AG09319 (cell line): ENCODE data around the gene POLG.

Experiments used
- DNase-seq: peaks from one replicate; pipeline ENCODE4 v3.0.0-alpha.2; 2010; ENCODE audit warnings: low read depth; ENCODE audit errors: extremely low read depth
- TF ChIP-seq, protein P1 (sequence below): IDR thresholded peaks from 2 replicates; pipeline ENCODE4 v1.5.1; 2011; ENCODE audit warnings: low read depth, mild to moderate bottlenecking, inconsistent platforms, low read length, moderate library complexity

The POLG gene

DNA sequence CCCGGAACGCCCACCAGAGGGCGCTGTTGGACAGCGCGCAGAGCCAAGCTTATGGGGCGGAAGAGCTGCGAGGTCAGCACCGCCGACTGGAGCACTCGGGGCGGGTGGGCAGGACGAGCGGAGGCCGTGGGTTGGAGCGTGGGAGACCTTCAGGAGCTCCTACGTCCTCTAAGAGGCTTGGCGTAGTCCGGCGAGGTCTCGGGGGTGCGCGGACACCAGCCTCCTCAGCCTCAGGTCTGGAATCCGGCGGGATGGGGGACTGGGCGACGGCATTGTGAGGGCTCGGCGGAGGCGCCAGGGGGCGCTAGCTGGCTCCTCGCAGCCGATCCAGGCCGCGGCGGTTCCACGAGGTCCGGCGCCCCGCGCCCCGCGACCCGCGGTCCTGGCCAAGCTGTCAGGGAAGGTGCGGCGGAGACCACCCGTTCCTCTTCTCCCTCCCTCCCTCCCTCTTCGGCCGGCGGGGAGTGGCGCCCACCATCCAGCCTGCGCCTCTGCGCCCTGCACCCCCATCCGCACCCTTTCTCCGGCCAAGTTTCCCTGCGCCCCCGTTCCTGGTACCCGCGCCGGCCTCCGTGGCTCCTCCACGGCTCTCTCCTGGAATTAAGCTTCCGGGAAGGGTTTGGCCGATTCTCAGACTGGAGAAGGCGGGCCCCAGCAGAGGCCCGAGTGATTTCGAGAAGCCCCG, 24.3 kb upstream of the POLG start:
- DNase-seq: peak; percentile 23
- TF ChIP-seq, protein P1, sequence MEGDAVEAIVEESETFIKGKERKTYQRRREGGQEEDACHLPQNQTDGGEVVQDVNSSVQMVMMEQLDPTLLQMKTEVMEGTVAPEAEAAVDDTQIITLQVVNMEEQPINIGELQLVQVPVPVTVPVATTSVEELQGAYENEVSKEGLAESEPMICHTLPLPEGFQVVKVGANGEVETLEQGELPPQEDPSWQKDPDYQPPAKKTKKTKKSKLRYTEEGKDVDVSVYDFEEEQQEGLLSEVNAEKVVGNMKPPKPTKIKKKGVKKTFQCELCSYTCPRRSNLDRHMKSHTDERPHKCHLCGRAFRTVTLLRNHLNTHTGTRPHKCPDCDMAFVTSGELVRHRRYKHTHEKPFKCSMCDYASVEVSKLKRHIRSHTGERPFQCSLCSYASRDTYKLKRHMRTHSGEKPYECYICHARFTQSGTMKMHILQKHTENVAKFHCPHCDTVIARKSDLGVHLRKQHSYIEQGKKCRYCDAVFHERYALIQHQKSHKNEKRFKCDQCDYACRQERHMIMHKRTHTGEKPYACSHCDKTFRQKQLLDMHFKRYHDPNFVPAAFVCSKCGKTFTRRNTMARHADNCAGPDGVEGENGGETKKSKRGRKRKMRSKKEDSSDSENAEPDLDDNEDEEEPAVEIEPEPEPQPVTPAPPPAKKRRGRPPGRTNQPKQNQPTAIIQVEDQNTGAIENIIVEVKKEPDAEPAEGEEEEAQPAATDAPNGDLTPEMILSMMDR: peak; percentile 62

DNA sequence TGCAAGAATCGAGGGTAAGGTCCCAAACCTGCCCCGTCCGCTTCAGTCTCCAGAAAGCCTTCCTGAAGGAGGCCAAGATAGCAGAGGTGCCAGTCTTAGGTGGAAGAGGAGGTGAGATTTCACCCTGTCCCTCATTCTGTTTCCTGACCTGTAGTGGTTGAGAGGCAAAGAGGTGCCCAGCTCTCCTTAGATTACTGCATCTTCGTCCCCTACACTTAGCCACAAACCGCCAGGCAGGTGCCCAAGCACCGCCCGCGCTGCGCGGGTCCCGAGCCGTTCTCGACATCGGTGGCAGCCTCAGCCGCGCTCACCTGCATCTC, 23.8 kb upstream of the POLG start:
- TF ChIP-seq, protein P1: no peak
- no peak for DNase-seq

DNA sequence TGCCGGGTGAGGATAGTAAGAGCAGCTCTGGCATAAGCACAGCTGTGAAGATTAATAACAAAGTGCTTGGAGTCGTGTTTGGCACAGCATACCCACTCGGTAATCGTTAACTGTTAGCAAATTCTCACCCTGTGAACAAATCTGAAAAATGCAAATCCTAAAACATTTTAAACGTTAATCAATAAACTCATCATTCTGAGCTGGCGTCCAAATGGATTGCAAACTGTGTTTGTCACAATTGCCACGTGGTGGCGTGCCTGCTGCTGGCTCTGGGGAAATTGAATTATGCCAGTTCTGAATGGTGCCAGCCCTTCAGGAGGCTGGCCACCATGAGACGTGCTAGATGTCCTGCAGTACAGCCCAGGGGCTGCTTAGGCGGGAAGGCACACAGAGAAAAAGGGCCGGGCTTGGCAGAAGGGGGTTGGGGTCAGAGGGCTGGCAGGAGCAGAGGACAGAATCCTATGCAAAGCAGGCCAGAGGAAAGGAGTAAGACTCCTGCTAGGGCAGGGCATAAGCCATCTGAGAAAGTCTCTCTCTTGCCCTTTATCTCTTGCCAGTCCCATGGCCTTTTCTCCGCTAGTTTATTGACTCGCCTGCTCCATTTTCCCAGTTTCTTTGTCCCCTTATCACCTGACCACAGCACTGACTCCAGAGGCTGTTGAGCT, 22.1 kb upstream of the POLG start:
- TF ChIP-seq, protein P1: peak; percentile 44
- DNase-seq: no peak

DNA sequence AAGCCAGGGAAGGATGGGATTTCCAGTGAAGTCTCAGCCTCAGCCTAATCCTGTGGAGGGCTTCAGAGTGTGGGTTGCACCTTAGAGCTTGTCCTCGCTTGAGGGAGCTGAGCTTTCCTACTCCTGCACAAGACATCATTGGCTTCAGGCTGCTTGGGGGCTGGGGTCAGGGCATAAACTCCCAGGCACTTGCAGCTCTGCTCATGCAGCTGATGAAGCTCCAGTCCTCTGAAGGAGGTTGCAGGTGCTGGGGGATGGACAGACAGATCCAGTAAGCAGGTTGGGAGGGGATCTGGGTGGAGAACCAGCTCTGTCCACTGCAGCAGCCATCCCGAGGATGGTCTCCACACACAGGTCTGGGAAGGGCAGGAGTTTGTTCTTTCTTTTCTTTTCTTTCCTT, 19.4 kb upstream of the POLG start:
- TF ChIP-seq, protein P1: no peak

DNA sequence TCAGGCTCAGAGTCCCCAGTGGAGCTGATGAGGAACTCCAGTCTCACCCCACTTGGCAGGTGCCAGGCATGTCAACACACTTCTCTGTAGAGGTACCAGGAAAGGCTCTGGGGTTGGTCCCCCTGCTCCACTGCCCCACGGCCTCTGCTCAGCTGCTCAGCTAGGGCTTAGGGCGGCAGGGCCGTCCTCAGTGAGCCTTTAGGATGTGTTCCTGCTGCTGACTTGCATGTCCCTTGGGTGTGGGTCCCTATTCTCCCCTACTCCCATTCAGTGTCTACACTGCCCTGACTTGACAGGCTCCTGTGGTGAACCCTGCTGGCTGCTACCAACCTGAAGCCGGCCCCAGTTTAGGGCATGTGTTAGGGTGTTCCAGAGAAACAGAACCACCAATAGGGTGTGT, 17.9 kb upstream of the POLG start:
- TF ChIP-seq, protein P1: no peak

More for the DNA sequence above, 19.4 kb upstream of the POLG start:
- DNase-seq: no peak

DNA sequence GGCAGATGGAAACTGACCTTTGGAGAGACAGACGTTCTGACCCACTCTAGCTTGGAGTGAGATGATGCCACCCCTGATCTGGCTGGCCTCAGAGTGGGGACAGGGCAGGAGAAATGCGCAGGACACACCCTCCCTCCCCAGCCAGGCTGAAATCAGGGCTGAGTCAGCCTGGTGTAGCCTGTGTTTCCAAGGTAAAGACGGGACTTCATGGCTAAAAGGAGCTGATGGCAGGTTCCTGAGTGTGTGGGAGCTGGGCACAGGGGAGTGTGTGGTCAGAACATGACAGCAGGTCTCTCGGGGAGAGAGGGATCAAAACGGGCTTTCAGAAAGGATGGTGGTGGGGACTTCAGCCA, 14.6 kb upstream of the POLG start:
- TF ChIP-seq, protein P1: no peak
- DNase-seq: no peak

More for the DNA sequence above, 17.9 kb upstream of the POLG start:
- DNase-seq: no peak

DNA sequence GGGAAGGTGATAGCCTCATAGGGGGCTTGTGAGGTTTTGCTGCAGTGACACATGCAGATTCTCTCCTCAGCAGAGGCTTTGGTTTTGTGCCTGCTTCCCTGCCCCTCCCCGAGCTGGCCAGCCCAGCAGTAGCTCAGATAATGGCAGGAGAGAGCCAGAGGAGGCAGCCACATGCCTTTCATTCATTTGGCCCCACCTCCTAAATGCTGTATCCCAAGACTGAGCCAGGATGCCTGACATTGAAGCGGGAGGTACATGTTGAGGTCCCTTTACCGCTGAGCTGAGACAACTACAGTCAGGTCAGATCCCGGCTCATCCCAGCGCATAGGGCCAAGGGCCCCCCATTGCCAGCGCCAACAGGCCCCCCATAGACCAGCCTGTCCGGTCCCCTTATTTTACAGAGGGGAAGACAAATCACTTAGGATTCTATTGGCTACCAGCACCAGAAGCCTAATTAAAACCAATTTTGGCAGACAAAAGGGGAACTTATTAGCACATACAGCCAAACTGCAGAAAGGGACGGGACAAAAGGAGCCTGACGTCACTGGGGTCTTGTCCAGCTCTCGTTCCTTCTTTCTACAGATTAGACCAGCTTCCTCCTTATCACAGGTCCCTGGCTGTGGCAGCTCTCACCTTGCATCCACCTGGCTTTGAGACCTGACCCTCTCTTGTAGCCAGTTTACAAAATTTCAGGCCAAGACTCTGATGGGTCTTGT, 12.1 kb upstream of the POLG start:
- DNase-seq: no peak

More for the DNA sequence above, 12.1 kb upstream of the POLG start:
- TF ChIP-seq, protein P1: no peak
